HG03097 (cell line): ENCODE measurements around the gene CDC42BPB.

Experiments used
- ATAC-seq: cut with Tn5 transposase; IDR thresholded peaks from one replicate; pipeline ENCODE4 v1.9.1; 2021; ENCODE audit not compliant: unreplicated experiment, low FRiP score

CDC42BPB gene

DNA sequence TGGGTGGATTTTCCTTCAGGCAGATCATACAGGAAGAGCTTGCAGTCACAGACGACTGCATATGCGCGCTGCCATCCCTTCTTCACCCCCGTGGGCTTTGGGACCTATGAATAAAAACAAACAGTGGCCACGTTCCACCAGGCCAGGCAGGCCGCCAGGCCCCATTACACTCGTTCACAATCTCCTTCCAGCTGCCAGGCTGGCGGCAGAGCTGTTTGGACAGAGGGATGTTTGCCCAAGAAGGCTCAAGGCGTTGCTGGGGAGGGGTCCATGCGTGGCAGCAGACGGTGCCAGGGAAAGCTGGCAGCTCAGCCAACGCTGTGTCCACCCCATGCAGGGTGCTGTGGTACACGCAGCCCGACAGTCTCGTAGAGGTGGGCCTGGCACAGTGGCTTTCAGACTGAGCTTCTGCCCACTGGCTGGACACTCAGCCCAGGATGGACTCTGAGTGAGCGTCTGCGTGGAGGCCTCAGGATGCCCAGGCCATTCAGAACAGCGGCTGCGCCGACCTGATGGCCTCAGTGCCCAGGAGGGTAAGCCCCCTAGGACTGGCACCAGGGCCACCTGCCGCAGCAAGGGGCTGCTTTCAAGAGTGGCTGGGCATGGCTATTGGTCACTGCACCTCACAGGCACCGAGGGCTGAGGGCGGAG is 107.4 kb downstream of the CDC42BPB start:
- ATAC-seq = no peak

DNA sequence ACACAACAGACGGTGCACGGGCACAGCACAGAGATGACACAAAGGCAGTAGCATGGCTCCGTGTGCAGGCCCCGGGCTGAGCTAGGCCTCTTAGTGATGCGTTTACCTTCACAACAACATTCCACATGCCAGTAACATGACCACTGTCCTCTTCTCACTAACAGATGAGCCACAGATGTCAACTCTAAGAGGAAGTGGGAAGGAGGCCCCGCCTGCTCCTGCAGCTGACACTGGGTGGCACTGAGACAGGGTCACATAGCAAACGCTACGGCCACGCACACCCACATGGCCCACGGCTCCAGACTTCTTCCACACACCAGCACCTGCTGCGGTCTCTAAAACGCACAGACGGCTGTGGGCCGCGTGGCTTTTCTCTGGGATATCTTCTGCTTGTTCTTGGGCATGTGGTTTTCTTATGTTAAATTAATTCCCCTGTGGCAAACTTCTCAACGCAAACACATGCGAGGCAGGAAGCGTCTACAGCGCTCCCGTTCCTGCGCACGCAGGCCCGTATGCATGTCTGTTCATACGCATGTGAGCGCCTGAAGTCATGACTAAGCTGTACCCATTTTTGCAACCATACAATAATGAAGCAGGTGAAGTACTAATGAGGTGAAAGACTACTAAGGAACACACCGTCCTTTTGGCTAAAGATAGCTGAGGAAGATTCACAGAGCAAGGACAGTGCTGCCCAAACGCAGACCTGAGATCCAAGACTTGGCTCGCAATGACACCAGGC is 108.1 kb downstream of the CDC42BPB start:
- no peak for ATAC-seq

DNA sequence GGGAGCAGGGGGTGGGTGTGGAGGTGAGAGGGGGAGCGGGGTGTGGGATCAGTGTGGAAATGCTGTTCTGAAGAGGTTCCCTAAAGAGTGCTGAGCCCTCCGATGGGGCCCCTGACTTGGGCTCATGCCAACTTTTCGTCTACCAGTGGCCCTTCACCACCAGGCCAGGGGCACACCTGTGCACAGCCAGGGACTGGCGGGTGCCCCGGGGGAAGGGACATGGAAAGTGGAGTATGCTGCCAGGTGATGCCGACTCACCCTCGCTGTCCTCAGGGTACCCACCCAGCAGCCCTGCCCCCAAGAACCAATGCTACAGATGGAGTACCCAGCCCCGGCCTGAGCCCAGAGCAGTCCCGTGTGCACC is 108.7 kb downstream of the CDC42BPB start:
- no peak for ATAC-seq

- ATAC-seq = no peak
Observed at GRCh38 chr14:102947321-102948103, 109.8 kb downstream of the CDC42BPB start.

DNA sequence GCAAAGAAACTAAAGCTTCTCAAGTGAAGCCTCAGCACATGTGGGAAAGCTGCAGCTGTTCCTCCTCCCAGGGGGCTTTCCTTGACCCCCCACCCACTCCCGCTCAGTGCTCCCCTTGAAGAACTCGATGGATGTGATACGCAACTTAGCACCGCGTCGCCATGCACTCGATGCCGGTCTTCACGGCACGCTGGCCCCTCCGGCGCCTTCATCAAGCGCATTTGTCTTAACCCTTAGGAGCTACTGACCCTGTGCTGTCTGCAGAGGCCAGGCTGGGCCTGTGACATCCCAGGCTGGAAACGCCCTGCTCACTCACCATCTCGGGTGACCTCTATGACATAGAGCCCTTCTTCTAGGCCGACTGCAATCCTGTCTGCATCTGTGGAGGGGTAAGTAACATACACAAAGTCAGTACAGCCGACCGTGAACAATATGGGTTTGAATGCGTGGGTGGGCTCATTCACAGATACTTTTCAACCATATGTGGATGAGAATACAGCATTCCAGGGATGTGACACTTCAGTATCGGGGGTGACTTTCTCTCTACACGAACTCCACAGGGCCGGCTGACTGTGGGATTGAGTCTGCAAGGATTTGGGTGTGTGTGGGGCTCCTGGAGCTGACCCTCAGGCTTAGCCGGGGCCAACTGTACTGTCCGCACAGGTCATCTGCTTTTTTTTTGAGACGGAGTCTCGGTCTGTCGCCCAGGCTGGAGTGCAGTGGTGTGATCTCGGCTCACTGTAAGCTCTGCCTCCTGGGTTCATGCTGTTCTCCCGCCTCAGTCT is 111.8 kb downstream of the CDC42BPB start:
- no peak for ATAC-seq

- ATAC-seq = no peak
Observed at GRCh38 chr14:102944448-102945330, 112.7 kb downstream of the CDC42BPB start.

GRCh38 chr14:102943979-102944378 is 113.4 kb downstream of the CDC42BPB start:
- no peak for ATAC-seq

DNA sequence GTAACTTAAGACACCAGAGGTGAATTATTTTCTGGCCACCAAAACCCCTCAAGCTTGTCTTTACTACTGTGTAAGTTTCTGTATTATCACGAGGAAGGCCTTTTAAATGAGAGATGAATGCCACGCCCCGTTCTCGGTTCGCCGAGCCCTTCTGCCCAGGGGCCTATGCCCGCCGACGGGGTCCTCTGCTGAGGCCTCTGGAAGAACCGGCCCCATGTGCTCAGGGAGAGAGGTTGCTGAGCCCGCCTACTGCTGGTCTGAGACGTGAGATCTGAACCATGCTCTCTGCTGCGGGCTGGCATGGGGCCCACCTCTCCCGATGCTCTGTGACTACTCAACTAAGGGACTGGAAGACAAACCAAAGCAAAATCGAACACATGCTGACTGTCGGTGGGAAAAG is 113.9 kb downstream of the CDC42BPB start:
- ATAC-seq = no peak

- ATAC-seq = no peak
Observed at GRCh38 chr14:102942069-102942468, 115.3 kb downstream of the CDC42BPB start.

DNA sequence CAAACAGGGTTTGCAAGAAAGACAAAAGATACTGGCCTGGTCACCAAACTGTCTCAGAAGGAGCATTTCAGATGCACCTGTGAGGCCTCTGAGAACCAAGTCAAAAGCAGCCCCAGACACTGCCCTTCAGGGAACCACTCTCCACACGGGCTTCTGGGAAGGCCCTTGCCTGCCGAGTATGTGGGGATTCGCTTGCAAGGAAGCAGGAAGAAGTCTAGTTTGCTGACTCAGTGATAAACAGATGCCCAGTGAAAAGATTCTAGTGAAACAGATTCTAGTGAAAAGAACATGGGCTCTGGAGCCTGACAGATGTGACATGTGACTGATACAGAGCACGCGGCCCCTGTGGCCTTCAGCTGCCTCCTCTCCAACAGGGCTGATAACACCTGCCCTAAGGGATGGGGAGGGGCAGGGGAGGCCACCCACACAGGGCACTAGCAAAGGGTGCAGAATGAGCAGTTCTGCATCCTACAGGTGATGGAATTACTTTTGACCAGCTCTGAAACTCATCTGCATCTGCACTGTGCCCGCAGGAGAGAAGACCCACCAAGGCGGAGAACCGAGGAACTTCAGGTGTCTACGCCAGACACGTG is 115.8 kb downstream of the CDC42BPB start:
- no peak for ATAC-seq

DNA sequence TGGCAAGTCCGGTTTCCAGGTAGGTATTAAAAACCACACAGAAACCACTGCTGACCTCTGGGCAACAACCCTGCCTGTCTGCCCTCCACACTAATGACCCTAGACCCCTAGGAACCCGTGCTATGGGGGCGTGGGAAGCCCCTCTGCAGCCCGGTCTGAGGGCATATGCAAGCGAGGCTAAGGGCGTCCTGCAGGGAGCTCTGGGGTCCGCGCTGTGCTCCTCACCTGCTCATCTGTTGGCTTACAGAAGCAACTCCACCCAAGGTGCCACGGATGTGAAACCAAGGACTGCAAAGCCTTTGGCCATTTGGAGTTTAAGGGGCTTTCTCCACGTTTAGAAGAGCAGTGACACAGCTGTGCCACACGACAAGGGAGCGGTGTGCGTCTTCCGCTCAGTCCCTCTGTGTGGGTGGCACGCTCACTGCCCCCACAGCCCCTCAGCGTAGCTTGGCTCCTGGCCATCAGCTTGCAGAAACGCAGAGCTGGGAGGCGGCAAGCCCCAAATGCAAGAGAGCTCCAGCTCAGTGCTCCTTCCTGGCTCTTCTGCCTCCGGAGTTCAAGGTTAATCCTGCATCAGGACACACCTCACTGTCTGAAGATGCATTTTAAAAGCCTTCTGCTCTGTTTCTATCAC is 116.5 kb downstream of the CDC42BPB start:
- no peak for ATAC-seq

DNA sequence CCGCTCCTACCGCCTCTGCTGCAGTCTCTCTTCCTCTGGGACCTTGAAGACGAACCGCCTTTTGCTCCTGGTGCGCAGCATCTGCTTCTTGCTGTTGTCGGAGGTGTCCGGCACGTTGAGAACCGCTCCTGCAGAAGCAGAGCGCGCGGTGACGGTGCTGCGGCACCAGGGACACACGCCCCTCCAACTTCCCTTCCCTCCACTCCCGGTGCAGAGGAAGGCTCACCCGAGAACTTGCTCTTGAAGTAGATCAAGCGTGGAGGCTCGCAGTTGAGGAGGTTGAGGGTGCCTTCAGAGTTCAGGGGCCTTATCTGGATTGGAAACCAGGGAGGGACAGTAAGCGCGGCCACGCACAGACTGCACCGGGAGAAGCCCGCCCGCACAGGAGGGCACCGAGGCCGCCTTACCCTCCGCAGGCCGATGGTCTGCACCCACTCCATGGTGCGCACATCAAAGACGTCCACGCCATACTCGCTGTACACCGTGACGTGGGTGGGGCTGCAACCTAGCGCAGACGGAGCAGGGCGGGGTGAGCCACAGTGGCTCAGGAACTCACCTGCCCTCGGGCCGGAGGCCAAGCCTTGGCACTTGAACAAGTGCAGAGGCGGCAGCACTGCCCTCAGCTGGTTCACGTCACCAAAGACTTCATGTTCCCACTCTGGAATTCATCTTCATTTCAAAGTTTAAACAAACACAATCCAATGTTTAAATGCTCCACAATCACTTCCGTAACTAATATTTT is 117.4 kb downstream of the CDC42BPB start:
- no peak for ATAC-seq

DNA sequence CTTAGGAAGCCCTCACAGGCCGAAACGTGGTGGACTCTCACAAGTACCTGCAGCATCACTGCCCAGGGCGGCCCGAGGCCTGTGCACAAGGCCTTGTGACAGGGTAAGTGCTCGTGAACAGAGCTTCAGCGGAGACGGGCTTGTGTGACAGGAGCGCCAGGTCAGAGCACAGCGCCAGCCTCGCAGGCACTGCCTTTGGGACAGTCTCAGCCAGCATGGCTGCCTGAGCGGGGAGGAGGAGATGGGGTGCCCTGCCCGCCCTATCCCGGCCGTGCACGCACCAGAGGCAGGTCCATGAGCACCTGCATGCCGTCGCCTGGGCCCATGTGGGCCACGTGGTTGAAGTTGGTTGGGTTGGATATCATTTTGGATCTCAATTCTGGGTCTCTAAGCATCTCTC is 118.0 kb downstream of the CDC42BPB start:
- ATAC-seq = no peak

DNA sequence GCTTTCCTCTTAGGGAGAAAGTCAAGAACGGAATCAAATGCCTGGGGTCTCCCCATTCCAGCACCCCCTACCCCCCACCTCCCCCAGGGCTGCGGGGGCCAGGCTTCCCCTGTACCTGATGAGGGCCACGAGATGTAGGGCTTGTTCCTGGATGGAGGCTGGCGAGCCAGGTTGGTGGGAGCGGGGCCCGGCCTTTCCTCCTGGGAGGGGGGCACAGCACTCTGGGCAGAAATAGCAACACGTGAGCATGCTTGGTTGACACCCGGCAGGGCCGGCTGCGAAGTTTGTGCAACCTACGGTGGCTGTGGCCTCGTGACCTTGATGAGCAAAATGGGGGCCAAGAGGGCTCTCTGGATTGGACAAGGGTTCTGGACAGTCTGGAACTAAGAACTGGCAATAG is 119.2 kb downstream of the CDC42BPB start:
- ATAC-seq = no peak

GRCh38 chr14:102937331-102938175 is 119.8 kb downstream of the CDC42BPB start:
- no peak for ATAC-seq

DNA sequence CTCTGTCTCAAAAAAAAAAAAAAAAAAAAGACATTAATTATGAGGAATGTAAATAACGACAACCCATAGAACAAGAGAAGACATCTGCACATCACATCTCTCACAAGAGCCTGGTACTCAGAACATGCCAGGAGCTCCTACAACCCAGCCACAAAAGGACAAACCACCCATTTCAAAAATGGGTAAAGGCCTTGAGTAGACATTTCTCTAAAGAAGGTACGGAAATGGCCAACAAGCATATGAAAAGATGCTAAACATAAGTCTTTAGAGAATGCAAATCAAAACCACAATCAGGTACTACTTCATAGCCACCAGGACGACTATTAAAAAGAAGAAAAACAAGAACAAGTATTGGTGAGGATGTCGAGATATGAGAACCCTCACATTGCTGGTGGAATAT is 121.6 kb downstream of the CDC42BPB start:
- ATAC-seq = no peak

DNA sequence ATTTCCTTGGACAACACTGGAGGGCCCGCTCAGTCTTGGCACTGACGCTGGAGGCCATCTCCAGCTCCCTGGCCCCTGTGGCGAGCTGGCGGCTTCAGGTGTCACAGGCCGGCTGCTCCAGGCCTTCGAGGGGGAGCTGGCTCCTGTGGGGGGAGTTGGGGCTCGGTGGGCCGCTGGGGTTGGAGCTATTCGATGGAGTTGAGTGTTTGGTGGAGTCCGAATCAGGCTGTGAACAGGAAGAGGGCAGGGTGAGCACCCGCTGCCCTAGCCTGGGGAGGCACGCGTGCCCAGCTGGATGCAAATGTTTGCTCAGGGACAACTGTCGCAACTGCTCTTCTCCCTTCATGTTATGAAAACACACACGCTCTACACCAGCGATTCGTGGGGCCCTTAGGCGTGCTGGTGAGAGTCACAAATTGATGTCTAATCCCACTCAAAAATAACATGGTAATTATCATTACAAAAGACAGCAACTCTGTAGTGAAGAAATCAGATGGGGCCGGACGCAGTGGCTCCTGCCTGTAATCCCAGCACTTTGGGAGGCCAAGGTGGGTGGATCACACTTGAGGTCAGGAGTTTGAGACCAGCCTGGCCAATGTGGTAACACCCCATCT is 123.6 kb downstream of the CDC42BPB start:
- ATAC-seq = no peak
